ENCODE results near the gene SGTB.
"Not testable (repeated sequence)": the region's sequence is repeated elsewhere in the genome, so short reads cannot be mapped to it uniquely, and the experiment has no call there.

Gene SGTB

DNA sequence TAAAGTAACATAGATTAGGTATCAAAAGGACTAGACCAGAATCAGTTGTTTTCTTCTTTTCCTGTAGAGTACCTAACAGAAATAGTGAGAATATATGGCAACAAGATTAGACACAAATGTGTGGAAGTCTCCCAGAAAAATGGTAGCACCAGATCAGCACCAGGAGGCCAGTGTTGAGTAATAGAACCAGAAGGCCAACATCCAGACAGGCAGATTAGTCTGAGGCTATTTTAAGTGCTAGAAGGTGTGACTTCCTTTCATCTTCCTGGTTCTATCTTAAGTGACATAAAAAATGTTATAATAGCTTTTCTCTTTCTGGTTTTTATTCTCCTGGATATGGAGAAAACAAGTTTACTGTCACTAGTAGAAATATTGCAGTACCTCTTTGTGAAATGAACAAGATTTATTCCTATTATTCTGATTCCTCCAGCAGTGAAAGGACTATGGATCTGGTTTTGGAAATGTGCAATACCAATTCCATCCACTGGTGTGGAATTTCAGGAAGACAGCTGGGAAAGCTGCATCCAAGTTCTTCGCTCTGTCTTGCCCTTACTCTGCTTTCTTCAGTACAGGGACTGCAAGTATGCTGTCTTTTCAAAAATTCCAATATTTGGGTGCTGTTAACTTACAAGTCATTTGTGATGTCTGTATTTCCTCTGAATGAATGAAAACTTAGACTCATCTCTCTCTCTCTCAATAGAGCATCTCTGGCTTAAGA is 57.9 kb downstream of the SGTB start:
- peak in 1 of 3 experiments; percentile 2 for DNase-seq

DNA sequence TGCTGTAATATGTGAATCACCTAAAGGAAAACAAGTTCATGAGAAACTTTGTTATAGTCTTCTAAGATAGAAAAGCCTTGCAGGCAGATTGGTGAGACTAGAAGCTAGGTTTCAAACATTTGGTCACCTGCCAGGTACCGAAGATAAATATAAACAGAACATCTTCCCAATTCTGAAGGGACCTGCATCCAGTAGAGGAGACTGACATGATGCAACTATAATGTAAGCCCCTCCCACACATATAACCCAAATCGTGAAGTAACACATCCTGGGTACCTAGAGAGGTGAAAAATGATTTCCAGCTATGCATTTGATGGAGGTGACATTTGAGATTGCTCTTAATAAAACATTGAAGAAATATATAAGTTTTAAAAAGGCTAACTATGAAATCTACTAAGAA is 67.2 kb downstream of the SGTB start:
- no peak for DNase-seq

DNA sequence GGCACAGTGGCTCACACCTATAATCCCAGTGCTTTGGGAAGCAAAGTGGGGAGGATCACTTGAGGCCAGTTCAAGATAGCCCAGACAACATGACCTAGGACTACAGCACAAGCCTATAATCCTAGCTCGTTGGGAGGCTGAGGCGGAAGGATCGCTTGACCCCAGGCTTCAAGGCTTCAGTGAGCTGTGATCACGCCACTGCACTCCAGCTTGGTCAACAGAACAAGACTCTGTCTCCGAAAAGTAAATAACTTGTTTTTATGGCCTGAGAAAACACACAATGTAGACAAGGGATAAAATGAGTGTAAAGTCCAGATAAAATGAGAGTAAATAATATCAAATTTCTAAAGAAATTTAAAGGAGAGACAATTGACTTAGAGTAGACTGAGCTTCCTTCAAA is 70.8 kb downstream of the SGTB start:
- DNase-seq, result no peak

DNA sequence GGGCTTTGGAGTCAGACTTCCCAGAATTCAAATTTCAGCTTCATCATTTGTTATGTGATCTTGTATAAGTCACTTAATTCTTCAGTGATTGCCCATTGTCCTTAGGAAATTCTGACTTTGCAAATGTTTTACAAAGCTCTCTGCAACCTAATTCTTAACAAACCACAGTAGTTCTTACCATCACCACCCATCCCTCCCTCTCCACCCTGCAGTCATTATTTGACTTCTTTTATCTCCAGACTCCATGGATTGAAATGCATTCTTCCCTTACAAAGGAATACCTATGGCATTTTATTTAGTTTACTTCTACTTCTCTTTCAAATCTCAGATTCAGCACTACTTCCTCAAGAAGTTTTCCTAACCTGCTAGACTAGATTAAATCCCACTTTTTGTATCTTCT is 74.0 kb downstream of the SGTB start:
- DNase-seq, result no peak

DNA sequence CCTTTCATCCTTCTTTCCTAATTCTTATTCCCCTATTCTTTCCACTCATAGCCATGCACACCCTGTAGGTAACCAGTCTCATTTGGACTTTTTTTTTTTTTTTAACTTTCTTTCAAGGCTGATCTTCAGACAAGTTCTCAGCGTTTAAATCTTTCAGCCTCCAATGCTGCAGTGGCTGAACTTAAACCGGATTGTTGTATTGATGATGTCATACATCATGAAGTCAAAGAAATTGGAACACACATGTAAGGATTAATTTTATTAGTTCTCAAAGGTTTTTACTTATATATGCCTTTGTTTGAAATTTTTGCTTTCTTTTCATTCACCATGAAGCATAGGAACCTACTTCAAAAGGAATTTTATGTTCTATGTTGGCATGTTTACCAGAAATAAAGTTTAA is 75.0 kb downstream of the SGTB start:
- no peak for DNase-seq

DNA sequence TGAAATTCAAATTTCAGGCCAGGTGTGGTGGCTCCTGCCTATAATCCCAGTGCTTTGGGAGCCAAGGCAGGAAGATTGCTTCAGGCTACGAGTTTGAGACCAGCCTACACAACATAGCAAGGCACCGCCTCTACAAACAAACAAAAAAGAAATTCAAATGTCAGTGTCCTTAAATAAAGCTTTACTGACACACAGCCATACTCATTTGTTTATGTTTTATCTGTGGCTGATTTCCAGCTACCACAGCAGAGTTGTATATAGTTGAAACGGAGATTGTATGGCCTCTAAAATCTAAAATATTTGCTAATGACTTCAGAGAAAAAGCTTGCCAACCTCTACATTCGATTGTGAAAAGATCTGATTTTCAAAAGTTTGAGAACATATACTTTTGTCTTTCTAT is 81.7 kb downstream of the SGTB start:
- no peak for DNase-seq

DNA sequence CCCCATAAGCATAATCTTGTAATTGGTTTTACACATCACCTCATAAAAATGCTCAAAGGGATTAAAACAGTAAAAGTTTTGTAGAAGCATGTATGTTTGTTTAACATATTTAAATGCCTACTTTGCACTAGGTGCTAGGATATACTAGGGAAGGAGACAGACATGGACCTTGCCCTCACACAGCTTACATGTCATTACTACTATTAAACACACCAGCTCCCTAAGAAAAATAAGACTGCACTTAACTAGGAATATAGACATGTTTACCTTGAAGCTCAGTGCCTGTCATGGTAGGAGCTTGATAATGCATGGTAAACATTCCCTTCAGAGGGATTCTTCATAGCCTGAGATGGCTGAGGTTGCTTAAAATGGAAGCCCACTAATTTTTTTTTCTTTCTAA is 90.9 kb downstream of the SGTB start:
- DNase-seq, result no peak

DNA sequence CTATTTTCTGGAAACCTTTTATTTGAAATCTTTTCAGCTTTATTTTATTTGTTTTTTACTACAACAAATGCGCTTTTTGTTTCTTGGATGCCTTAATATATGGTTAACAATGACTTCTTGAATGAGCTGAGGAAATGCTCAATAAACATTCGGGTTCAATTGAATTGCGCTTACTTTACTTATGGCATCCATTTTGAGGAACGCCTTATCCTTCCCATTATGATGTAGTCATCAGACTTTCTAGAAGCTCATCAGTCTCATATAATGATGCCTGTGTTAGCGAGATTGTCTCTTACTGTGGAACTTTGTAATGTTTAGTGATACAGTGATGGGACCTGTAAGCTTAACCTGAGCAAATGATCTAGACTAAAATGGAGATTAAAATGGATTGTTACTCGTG is 96.2 kb downstream of the SGTB start:
- peak in 1 of 3 experiments; percentile 13 for DNase-seq

DNA sequence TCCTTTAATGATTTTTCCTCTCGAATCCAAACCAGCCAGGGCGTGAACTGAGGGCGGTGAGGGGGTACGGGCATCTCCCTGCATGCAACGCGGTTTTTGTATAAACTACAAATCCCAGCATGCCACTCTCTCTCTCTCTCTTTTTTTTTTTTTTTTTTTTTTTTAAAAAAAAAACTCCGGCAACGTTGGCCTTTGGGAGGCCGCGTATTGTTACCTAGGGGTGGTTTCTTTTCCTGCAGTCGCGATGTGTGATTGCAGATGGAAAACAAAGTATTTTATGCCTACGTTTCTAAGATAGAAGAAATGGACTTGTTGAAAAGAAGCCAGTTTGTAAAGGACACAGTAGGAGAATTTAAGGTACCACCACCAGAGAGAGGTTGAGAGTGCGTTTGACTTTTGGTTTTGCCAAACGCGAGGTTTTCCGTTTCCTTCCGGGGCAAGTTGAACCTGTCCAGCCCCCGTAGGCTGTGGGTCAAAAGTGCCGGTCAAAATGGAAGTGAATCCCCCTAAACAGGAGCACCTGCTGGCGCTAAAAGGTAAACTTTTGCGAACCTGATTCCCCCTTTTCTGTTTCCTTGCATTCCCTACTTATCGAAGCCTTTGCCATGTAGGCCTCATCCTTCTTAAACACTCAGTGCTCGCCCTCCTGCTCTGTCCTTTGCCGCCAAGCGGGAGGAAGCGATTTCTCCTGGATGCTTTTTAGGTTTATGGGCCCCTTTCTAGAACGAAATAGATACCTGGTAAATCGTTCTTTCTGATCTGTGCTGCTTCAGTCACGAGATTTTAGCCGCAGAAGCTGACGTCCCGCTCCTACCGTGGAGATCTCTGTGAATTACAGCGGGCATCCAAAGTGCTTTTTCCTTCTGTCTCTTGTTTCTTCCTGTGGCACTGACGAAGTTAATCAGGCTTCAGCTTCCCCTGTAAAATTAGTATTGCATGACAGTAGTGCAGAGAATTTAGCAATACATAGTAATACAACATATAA is 97.0 kb downstream of the SGTB start, which contains the start of the genes SHLD3 and TRAPPC13:
Gene SHLD3, plus strand, starts transcription at position 457 of the 985 bp plus-strand sequence. CDS start 4,561 bp downstream, outside the sequence.
Gene TRAPPC13, plus strand, starts transcription at position 457 of the 985 bp plus-strand sequence. Its CDS starts 34 bp downstream, at position 491.
- DNase-seq, result peak; percentile 92 to 97 (median 96)

DNA sequence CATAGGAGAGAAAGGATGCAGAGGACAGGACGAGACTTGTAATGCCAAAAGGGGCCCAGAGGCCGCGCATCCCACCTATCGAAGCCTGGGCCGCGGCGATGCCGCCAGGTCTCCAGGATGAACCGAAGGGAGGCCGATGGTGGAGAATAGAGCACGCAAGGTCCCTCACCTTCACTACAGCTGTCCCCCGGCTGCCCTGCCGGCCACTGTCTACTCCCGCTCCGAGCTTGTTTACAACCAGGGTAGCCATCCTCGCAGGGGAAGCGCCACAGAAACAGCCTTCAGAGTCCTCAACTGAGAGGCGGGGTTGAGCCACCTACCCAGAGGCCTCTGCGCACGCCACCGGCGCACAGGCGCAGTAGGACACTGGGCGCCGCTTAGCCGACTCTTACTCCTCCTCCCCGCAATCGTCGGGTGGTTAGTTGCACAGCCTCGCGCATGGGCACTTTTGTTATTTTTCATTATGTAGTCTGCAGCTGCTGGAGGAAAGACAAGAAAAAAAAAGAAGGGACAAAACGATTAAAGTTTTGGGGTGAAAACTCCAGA is 97.8 kb downstream of the SGTB start, which contains the start of gene TRIM23:
Gene TRIM23, minus strand, starts transcription at position 309 of the 546 bp plus-strand sequence. Its CDS starts 59 bp downstream, at position 250.
- peak; percentile 92 to 97 (median 96) for DNase-seq

DNA sequence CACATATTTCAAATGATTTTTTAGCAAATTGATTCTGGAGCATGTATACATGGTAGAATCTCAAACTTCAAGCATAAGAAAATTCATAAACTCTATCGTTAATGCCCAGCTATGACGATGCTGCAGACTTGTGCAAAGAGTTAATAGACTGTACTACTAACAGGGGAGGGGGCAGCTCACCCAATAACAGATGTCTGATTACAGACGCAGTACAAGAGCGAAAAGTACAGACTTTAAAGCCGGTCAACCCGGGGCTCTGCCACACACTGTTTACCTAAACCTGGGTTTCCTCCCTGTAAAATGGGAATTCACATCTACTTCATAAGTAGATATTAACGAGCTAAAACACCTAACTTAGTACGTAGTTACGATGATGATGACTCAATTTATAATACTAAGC is 98.4 kb downstream of the SGTB start:
- DNase-seq, result peak in 1 of 3 experiments; percentile 34

DNA sequence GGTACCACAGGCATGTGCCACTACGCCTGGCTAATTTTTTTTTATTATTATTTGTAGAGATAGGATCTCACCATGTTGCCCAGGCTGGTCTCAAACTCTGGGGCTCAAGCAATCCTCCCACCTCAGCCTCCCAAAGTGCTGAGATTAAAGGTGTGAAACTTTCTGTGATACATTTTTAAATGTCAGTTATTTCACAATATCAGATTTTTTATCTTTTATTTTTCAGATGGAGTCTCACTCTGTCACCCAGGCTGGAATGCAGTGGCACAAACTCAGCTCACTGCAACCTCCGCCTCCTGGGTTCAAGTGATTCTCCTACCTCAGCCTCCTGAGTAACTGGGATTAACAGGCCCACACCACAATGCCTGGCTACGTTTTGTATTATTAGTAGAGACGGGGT is 99.9 kb downstream of the SGTB start:
- not testable (repeated sequence) for DNase-seq

DNA sequence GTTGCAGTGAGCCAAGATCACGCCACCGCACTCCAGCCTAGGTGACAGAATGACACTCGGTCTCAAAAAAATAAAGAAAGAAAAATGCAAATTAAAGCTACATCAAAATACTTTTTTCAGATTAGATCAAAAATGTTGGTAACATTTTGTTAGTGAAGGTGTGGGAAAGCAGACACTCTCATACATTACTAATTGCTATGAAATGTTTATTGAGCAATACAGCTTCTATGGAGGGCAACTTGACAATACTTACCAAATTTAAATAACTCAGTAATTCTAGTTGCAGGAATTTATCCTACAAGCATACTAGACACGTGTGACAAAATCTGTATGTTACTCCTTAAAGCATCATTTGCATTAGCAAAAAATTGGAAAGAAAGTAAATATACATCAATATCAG is 101.9 kb downstream of the SGTB start:
- DNase-seq, result no peak
